Measurements from ENCODE around the gene TNFAIP2.

GRCh38 chr14:103107455-103107854 lies 15.8 kb upstream of the TNFAIP2 start:
- TF ChIP-seq, protein P1, sequence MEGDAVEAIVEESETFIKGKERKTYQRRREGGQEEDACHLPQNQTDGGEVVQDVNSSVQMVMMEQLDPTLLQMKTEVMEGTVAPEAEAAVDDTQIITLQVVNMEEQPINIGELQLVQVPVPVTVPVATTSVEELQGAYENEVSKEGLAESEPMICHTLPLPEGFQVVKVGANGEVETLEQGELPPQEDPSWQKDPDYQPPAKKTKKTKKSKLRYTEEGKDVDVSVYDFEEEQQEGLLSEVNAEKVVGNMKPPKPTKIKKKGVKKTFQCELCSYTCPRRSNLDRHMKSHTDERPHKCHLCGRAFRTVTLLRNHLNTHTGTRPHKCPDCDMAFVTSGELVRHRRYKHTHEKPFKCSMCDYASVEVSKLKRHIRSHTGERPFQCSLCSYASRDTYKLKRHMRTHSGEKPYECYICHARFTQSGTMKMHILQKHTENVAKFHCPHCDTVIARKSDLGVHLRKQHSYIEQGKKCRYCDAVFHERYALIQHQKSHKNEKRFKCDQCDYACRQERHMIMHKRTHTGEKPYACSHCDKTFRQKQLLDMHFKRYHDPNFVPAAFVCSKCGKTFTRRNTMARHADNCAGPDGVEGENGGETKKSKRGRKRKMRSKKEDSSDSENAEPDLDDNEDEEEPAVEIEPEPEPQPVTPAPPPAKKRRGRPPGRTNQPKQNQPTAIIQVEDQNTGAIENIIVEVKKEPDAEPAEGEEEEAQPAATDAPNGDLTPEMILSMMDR (IDR thresholded peaks at IDR 0.05) = no peak
- TF ChIP-seq POLR2A (IDR thresholded peaks at IDR 0.05) = no peak

Data from thyroid gland (tissue), 4 donors.